Lower leg skin (tissue), 4 donors: Measurements from ENCODE around the gene PMF1. TPM values are rescaled to one million over a fixed set of nuclear protein-coding genes. Genes with fewer than 3 reads are reported as not detected.

ENCODE experiments used
- DNase-seq, 2 donors: peaks; one replicate each; pipeline ENCODE4 v3.0.0-alpha.2; 2019; ENCODE audit warnings: low spot score in 2 of 2
- H3K4me3 ChIP-seq: fragments of 200-600 bp; sonication (generic); 2 replicates; pipeline ENCODE4 v1.5.1; 2017; ENCODE audit warnings: mild to moderate bottlenecking, low read depth; ENCODE audit not compliant: poor library complexity, severe bottlenecking
- POLR2A ChIP-seq, 2 donors: fragments of 450-650 bp; IDR thresholded peaks; one replicate each; pipeline ENCODE4 v1.6.1; 2016 to 2017; ENCODE audit warnings: antibody characterized with exemption in 2 of 2, mild to moderate bottlenecking in 1 of 2, moderate library complexity in 1 of 2
- WGBS, 2 donors: methylation state at CpG; one replicate each; pipeline ENCODE4 v1.1.5; 2018; 5-methylcytosine and 5-hydroxymethylcytosine counted together
- intact Hi-C: fragments of 100-400 bp; cut with DNase I; formaldehyde crosslinking; loops from one replicate; pipeline ENCODE4 v1.15.0; 2023; ENCODE audit warnings: low total_unique reads
- total RNA-seq, 4 donors: library from RNA; depleted of rRNA; stranded (reverse); fragments of >200 nt; gene quantifications; one replicate each; pipeline ENCODE4 v1.1.0, GENCODE V29; 2016
- TF ChIP-seq, protein P1 (sequence below), 3 donors: fragments of 450-650 bp; IDR thresholded peaks; one replicate each; pipeline ENCODE4 v1.5.1; 2016; ENCODE audit warnings: antibody characterized with exemption in 3 of 3, mild to moderate bottlenecking in 3 of 3, moderate library complexity in 2 of 3

Gene PMF1
- total RNA-seq, 4 donors from 2014 or later, result 62.9 to 83.6 (median 71.1) TPM

DNA sequence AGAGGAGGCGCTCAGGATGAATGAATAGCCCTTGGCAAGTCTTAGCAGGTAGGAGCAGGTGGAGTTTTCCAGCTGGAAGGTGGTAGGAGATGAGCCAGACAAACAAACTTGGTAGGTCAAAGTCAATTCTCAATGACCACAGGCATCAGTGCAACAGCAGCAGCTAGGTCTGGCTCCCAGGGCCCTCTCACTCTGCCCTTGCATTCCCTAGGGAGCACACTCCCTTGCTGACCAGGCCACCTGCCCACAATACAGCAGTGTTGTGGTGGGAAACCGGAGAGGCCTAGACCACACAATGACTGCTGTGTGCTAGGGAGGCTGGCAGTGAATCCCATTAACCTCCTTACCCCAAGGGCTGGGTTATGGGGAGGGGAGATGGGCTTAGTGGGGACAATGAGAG is 48.1 kb downstream of the PMF1 start:
- DNase-seq, result no peak
- intact Hi-C loops, result no loop called here
- TF ChIP-seq, protein P1, sequence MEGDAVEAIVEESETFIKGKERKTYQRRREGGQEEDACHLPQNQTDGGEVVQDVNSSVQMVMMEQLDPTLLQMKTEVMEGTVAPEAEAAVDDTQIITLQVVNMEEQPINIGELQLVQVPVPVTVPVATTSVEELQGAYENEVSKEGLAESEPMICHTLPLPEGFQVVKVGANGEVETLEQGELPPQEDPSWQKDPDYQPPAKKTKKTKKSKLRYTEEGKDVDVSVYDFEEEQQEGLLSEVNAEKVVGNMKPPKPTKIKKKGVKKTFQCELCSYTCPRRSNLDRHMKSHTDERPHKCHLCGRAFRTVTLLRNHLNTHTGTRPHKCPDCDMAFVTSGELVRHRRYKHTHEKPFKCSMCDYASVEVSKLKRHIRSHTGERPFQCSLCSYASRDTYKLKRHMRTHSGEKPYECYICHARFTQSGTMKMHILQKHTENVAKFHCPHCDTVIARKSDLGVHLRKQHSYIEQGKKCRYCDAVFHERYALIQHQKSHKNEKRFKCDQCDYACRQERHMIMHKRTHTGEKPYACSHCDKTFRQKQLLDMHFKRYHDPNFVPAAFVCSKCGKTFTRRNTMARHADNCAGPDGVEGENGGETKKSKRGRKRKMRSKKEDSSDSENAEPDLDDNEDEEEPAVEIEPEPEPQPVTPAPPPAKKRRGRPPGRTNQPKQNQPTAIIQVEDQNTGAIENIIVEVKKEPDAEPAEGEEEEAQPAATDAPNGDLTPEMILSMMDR (IDR thresholded peaks at IDR 0.05), result no peak
- no peak for TF ChIP-seq POLR2A (IDR thresholded peaks at IDR 0.05)
- WGBS, 2 donors, result 76 to 93% methylated on average over 2 of the region's 2 CpGs
- no peak overlapping the region for H3K4me3 ChIP-seq

DNA sequence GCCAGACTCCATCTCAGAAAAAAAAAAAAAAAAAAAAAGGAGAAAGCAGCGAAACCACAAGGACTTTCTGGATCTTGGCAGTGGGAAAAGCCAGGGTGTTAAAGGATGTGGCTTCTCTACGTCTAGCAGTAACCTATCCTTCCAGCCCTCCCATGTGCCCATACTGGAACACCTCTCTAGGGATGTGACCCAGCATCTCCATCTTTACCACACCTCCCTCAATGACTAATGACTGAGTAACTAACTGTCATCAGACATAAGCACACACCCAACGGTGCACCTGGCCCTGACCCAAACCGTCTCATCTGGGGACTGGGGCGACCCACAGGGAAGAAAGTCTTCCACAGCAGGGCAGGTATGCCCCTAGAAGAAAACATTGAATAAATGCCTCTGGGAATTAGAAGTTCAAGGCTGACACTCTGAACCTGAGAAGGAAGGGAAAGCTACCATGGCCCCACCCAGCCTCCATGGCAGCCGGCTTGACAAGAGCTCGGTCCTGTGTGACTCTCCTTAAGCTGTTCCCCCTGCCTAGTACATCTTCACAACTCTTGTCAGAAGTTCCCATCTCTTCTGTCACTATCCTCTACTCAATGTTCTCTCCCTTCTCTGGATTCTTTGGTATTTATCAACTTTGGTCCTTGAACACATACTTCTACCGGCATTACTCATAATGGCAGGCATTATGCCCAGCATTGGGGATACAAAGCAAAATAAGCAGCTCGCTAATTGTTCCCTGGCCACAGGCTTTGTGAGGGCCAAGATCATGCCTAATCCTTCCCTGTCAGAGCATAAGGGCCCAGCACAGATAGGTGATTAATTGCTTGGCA is 49.9 kb downstream of the PMF1 start:
- DNase-seq, result no peak
- no peak for TF ChIP-seq POLR2A (IDR thresholded peaks at IDR 0.05)
- TF ChIP-seq, protein P1 (IDR thresholded peaks at IDR 0.05), result no peak
- 46 to 55% methylated on average over 9 of the region's 9 CpGs for WGBS, 2 donors
- intact Hi-C loops, result no loop called here
- no peak overlapping the region for H3K4me3 ChIP-seq

DNA sequence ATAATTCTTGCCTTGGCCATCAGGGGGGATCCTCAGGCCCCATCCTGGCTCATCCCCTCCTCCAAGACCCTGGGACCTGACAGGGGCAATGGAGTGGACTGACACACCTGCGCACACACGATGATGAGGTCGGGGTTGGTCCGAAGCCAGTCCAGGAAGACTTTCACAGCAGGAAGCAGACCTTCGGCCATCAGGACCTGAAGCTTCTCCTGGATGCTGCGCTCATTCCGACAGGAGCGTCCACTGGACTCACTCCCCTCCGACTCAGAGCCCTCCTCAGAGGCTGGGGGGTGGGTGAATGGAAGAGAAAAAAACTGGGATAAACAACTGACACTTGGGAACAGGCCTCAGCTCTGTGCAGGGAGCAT is 50.5 kb downstream of the PMF1 start:
- H3K4me3 ChIP-seq, result no peak overlapping the region
- TF ChIP-seq, protein P1 (IDR thresholded peaks at IDR 0.05), result no peak
- TF ChIP-seq POLR2A (IDR thresholded peaks at IDR 0.05), result no peak
- WGBS, 2 donors, result 87 to 97% methylated on average over 9 of the region's 9 CpGs
- intact Hi-C loops, result no loop called here
- DNase-seq, result no peak

DNA sequence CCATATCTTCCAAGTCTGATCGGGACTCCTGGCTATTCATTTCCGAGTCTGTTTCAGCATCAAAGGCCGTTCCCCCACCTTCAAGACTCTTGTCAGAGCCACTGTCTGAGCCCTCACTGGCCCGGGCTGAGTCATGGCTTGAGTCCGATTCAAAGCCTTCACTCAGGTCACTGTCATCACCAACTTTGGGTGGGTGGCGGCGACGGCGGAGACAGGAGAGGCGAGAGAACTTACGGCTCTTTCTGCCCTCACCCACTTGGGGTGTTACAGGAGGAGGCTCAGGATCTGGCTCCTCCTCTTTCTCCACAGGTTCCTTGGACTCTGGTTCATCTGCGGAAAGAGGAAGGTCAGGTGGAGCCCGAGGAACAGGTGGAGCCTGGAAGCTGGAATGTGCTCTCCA is 53.2 kb downstream of the PMF1 start:
- no peak for DNase-seq
- intact Hi-C loops, result no loop called here
- 86 to 87% methylated on average over 13 of the region's 13 CpGs for WGBS, 2 donors
- no peak overlapping the region for H3K4me3 ChIP-seq
- TF ChIP-seq, protein P1 (IDR thresholded peaks at IDR 0.05), result no peak
- TF ChIP-seq POLR2A (IDR thresholded peaks at IDR 0.05), result no peak

DNA sequence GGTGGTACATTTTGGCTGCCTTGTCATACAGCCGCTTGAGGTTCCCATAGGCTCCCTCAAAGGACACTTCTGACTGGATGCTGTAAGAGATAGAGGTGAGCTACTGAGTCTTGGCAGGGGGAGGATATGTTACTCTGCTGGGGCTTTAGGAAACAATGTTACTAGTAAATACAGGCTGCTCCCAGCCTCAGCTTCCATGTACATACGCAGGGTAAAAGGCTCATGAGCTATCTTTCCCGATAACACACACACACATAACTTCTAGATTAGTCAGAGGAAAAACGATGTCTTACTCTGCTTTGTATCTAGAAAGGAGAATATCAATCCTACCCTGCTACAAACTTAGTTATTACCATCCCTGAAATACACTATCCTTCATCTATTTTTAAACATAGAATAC is 55.5 kb downstream of the PMF1 start:
- WGBS, 2 donors, result 86 to 91% methylated on average over 4 of the region's 4 CpGs
- intact Hi-C loops, result no loop called here
- no peak for TF ChIP-seq POLR2A (IDR thresholded peaks at IDR 0.05)
- TF ChIP-seq, protein P1 (IDR thresholded peaks at IDR 0.05), result no peak
- no peak for DNase-seq
- H3K4me3 ChIP-seq, result no peak overlapping the region

DNA sequence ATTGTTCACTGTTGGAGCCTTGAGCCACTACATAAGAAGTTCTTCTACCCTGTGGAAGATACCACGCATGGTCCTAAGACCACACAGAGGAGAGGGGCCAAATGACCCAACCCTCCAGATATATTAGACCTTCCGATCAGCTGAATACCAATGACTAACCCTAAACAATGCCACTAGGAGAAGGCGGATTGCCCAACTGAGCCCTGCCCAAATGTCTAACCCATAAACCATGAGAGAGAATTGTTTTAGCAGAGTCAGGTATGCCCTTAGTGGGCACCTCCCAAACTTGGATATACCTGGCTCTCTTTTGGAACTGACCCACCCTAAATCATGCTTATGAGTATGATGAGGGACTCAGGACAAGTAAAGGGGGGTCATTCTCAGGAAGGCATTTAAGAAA is 57.5 kb downstream of the PMF1 start:
- DNase-seq, result no peak
- intact Hi-C loops, result no loop called here
- WGBS, 2 donors, result 87 to 88% methylated on average over 3 of the region's 3 CpGs
- H3K4me3 ChIP-seq, result no peak overlapping the region
- TF ChIP-seq, protein P1 (IDR thresholded peaks at IDR 0.05), result no peak
- TF ChIP-seq POLR2A (IDR thresholded peaks at IDR 0.05), result no peak
